ENCODE measurements around the gene CDKAL1.

Gene CDKAL1

DNA sequence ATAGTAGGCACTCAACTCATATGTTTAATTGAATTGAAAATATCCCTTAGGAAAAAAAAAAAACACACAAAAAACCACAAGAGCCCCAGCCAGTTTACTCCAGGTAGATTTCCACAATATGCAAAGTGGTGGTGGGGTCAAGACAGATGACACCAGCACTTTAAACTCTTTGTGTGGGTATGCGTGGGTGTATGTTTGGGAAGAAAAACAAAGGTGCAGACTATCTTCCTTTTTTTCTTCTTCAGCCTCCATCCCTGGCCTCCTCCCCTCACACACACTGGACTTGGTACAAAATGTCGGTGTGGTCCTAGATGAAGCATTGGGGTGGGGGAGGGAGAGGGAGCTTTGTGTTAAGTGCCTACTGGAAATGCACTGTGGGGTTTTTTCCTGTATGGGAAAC is 42.2 kb upstream of the CDKAL1 start:
- H3K4me3 ChIP-seq (IDR thresholded peaks at IDR 0.05; ENCODE audit: insufficient read depth, low read depth, low read length), result no peak overlapping the region
- no peaks in the 10 kb centered on the region for H3K4me1 ChIP-seq (ENCODE audit: low read depth, poor library complexity, severe bottlenecking)
- no peak overlapping the region for H3K9ac ChIP-seq
- H3K27ac ChIP-seq, result no peak overlapping the region
- no peaks in the 10 kb centered on the region; the same call in 1 of the 2 replicates for H3K36me3 ChIP-seq (ENCODE audit: insufficient read depth)
- H3K4me2 ChIP-seq, result no peak overlapping the region
- H3K27me3 ChIP-seq (ENCODE audit: insufficient read depth, low read depth), result no peaks in the 10 kb centered on the region
- no peaks in the 10 kb centered on the region for H4K20me1 ChIP-seq (ENCODE audit: insufficient read depth)
- TF ChIP-seq, protein P1, sequence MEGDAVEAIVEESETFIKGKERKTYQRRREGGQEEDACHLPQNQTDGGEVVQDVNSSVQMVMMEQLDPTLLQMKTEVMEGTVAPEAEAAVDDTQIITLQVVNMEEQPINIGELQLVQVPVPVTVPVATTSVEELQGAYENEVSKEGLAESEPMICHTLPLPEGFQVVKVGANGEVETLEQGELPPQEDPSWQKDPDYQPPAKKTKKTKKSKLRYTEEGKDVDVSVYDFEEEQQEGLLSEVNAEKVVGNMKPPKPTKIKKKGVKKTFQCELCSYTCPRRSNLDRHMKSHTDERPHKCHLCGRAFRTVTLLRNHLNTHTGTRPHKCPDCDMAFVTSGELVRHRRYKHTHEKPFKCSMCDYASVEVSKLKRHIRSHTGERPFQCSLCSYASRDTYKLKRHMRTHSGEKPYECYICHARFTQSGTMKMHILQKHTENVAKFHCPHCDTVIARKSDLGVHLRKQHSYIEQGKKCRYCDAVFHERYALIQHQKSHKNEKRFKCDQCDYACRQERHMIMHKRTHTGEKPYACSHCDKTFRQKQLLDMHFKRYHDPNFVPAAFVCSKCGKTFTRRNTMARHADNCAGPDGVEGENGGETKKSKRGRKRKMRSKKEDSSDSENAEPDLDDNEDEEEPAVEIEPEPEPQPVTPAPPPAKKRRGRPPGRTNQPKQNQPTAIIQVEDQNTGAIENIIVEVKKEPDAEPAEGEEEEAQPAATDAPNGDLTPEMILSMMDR (conservative IDR thresholded peaks at IDR 0.05; ENCODE audit: low read depth, low read length), result no peak
- no peaks in the 10 kb centered on the region for H3K79me2 ChIP-seq (ENCODE audit: insufficient read depth, low read depth)
- no peak overlapping the region for H2AFZ ChIP-seq (ENCODE audit: low read depth)

DNA sequence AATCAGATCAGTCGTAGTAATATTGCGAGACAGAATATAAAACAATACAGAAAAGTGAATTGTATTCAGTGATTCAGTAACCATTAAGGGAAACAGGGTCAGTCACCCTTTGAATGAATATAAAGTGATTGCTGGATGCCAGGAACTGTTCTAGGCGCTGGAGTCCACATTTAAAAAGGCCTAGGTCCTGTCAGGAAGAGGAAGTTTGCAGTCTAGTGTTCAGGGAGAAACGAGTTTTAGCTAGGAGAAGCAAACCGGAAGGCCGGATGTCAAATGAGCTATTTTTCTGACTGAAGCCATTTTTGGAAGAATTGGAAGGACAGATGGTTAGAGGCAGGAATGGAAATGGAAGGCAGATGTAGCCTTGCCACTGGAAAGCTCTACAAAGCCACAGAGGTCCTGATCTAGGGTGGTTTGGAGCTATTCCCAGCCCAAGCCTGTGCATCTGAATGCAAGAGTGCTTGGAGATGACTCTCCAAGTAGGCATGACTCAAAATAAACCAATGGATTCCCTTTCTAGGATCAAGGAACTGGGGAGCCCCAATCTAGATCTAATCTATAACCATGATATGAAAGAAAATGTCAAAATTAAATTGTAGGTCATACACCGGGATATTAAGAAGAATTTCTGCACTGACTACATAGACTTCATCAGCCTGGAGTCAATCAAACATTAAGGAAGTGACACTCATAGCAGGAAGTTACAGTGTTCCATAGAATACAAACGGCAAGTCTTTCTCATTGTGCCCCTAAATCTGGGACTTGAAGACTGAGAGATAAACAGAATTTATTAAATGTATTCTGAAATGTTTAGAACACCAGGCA is 36.8 kb upstream of the CDKAL1 start:
- no peaks in the 10 kb centered on the region for H3K27me3 ChIP-seq (ENCODE audit: insufficient read depth, low read depth)
- H3K4me3 ChIP-seq (IDR thresholded peaks at IDR 0.05; ENCODE audit: insufficient read depth, low read depth, low read length), result no peak overlapping the region
- no peak overlapping the region for H3K27ac ChIP-seq
- no peaks in the 10 kb centered on the region for H4K20me1 ChIP-seq (ENCODE audit: insufficient read depth)
- H3K79me2 ChIP-seq (ENCODE audit: insufficient read depth, low read depth), result no peaks in the 10 kb centered on the region
- H3K4me2 ChIP-seq, result no peak overlapping the region
- TF ChIP-seq, protein P1 (conservative IDR thresholded peaks at IDR 0.05; ENCODE audit: low read depth, low read length), result no peak
- H3K36me3 ChIP-seq (ENCODE audit: insufficient read depth), result no peaks in the 10 kb centered on the region
- no peak overlapping the region for H3K9ac ChIP-seq
- H3K4me1 ChIP-seq (ENCODE audit: low read depth, poor library complexity, severe bottlenecking), result no peaks in the 10 kb centered on the region
- no peak overlapping the region for H2AFZ ChIP-seq (ENCODE audit: low read depth)

DNA sequence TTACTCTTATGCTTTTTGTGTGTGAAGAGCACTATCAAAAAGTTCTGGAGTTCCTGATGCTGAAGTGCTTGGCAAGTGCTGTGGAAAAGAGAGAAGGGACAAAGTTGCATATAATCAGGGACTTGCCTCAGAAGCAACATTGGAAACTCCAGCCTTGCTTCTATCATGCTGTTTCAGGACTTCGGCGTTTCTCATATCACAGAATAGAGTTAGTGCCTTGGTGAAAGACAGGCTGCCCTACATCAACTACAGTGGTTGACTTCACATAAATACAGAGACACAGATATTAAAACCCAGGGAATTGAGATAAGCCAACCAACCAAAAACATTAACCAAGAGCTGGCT is 36.2 kb upstream of the CDKAL1 start:
- no peaks in the 10 kb centered on the region for H3K79me2 ChIP-seq (ENCODE audit: insufficient read depth, low read depth)
- TF ChIP-seq, protein P1 (conservative IDR thresholded peaks at IDR 0.05; ENCODE audit: low read depth, low read length), result no peak

DNA sequence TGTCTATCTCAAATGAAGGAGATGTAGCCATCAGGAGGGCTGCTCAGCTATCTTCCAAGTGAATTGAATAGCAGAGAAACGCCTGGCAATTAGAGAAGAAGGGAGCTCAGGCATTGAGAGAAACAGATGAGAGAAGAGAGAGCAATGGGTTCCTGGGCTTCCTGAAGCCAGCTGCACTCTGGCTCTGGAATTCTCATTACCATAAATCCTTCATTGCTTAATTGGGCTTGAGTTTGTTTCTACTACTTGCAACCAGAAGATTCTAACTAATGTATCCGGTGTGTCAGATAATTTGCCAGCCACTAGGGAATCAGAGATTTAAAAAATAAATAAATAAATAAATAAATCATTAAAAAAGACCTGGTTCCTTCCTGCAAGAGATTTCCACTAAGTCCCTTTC is 25.0 kb upstream of the CDKAL1 start:
- Histone ChIP-seq H3K9ac (no peak overlapping the region), H3K79me2 (ENCODE audit: insufficient read depth, low read depth) (no peaks in the 10 kb centered on the region), H3K27ac (no peak overlapping the region), H2AFZ (ENCODE audit: low read depth) (no peak overlapping the region), H3K27me3 (ENCODE audit: insufficient read depth, low read depth) (no peaks in the 10 kb centered on the region), H4K20me1 (ENCODE audit: insufficient read depth) (no peaks in the 10 kb centered on the region), H3K4me3 (IDR thresholded peaks at IDR 0.05; ENCODE audit: insufficient read depth, low read depth, low read length) (no peak overlapping the region), H3K4me2 (no peak overlapping the region), H3K4me1 (ENCODE audit: low read depth, poor library complexity, severe bottlenecking) (no peaks in the 10 kb centered on the region), H3K36me3 (ENCODE audit: insufficient read depth) (no peaks in the 10 kb centered on the region)
- TF ChIP-seq, protein P1 (conservative IDR thresholded peaks at IDR 0.05; ENCODE audit: low read depth, low read length), result no peak

More for the DNA sequence above, 36.2 kb upstream of the CDKAL1 start:
- Histone ChIP-seq H3K4me2 (no peak overlapping the region), H3K36me3 (ENCODE audit: insufficient read depth) (no peaks in the 10 kb centered on the region), H4K20me1 (ENCODE audit: insufficient read depth) (no peaks in the 10 kb centered on the region), H3K4me3 (IDR thresholded peaks at IDR 0.05; ENCODE audit: insufficient read depth, low read depth, low read length) (no peak overlapping the region), H2AFZ (ENCODE audit: low read depth) (no peak overlapping the region), H3K27me3 (ENCODE audit: insufficient read depth, low read depth) (no peaks in the 10 kb centered on the region), H3K9ac (no peak overlapping the region), H3K4me1 (ENCODE audit: low read depth, poor library complexity, severe bottlenecking) (no peaks in the 10 kb centered on the region), H3K27ac (no peak overlapping the region)
